ENCODE data around the gene ACKR3. TPM values are rescaled to one million over a fixed set of nuclear protein-coding genes. Genes with fewer than 3 reads are reported as not detected.

Gene ACKR3
- total RNA-seq, 4 donors from 2014 or later, result 7.1 to 55.0 (median 15.2) TPM

GRCh38 chr2:236575510-236575909 lies 5.9 kb downstream of the ACKR3 start:
- no peak for DNase-seq
- H3K4me3 ChIP-seq, result no peak overlapping the region
- no peak for ATAC-seq
- H3K9me3 ChIP-seq, result no peaks in the 10 kb centered on the region
- peak overlapping the region in 3 of 4 donors; percentile 51 to 76 (median 53) for H3K27ac ChIP-seq
- peaks cover 0 to 2% of the 10 kb centered on the region in 2 donors for H3K36me3 ChIP-seq
- intact Hi-C loops (cut with DNase I; ENCODE audit: low total_unique reads), result no loop called here
- H3K4me1 ChIP-seq, result peaks cover 23 to 46% of the 10 kb centered on the region in 2 donors
- in situ Hi-C loops (cut with MboI; ENCODE audit: low sequenced_read_pairs in 4 of 4), result no loop called here
- no peaks in the 10 kb centered on the region for H3K27me3 ChIP-seq
- no peak for TF ChIP-seq CTCF (IDR thresholded peaks at IDR 0.05 in 4 of 5, conservative IDR thresholded peaks at IDR 0.05 in 1 of 5)
- TF ChIP-seq POLR2A (IDR thresholded peaks at IDR 0.05), result no peak

GRCh38 chr2:236576087-236576486 lies 6.5 kb downstream of the ACKR3 start:
- no peak for DNase-seq
- Histone ChIP-seq H3K27ac (peak overlapping the region in 3 of 4 donors; percentile 51 to 76 (median 53)), H3K4me1 (peaks cover 17 to 46% of the 10 kb centered on the region in 2 donors), H3K36me3 (peaks cover 0 to 7% of the 10 kb centered on the region in 2 donors), H3K9me3 (no peaks in the 10 kb centered on the region), H3K27me3 (no peaks in the 10 kb centered on the region), H3K4me3 (no peak overlapping the region)
- intact Hi-C loops (cut with DNase I; ENCODE audit: low total_unique reads), result no loop called here
- in situ Hi-C loops (cut with MboI; ENCODE audit: low sequenced_read_pairs in 4 of 4), result no loop called here
- ATAC-seq, result no peak
- no peak for TF ChIP-seq POLR2A (IDR thresholded peaks at IDR 0.05)
- no peak for TF ChIP-seq CTCF (IDR thresholded peaks at IDR 0.05 in 4 of 5, conservative IDR thresholded peaks at IDR 0.05 in 1 of 5)

- intact Hi-C loops (cut with DNase I; ENCODE audit: low total_unique reads), result no loop called here
- H3K4me1 ChIP-seq, result peaks cover 11 to 41% of the 10 kb centered on the region in 2 donors
- H3K4me3 ChIP-seq, result peak overlapping the region in 1 of 4 donors; percentile 10
- no peak for ATAC-seq
- H3K27ac ChIP-seq, result peak overlapping the region; percentile 11 to 76 (median 58)
- H3K9me3 ChIP-seq, result no peaks in the 10 kb centered on the region
- in situ Hi-C loops (cut with MboI; ENCODE audit: low sequenced_read_pairs in 4 of 4), result no loop called here
- no peak for TF ChIP-seq CTCF (IDR thresholded peaks at IDR 0.05 in 4 of 5, conservative IDR thresholded peaks at IDR 0.05 in 1 of 5)
- no peak for TF ChIP-seq POLR2A (IDR thresholded peaks at IDR 0.05)
- no peak for DNase-seq
- H3K27me3 ChIP-seq, result no peaks in the 10 kb centered on the region
- peaks cover 2 to 13% of the 10 kb centered on the region in 2 donors for H3K36me3 ChIP-seq
Observed at GRCh38 chr2:236576953-236577352, 7.3 kb downstream of the ACKR3 start.

GRCh38 chr2:236577481-236578410 lies 8.1 kb downstream of the ACKR3 start:
- H3K27me3 ChIP-seq, result no peaks in the 10 kb centered on the region
- TF ChIP-seq CTCF (IDR thresholded peaks at IDR 0.05 in 4 of 5, conservative IDR thresholded peaks at IDR 0.05 in 1 of 5), result no peak
- TF ChIP-seq POLR2A (IDR thresholded peaks at IDR 0.05), result no peak
- intact Hi-C loops (cut with DNase I; ENCODE audit: low total_unique reads) (no loop called here), in situ Hi-C loops (cut with MboI; ENCODE audit: low sequenced_read_pairs in 4 of 4) (no loop called here)
- H3K4me1 ChIP-seq, result peaks cover 5 to 35% of the 10 kb centered on the region in 2 donors
- peak overlapping the region; percentile 47 to 76 (median 58) for H3K27ac ChIP-seq
- no peak overlapping the region for H3K4me3 ChIP-seq
- DNase-seq (peak in 1 of 2 donors; percentile 30), ATAC-seq (peak in 1 of 2 donors; percentile 20)
- peaks cover 2 to 13% of the 10 kb centered on the region in 2 donors for H3K36me3 ChIP-seq
- no peaks in the 10 kb centered on the region for H3K9me3 ChIP-seq

Data from gastrocnemius medialis (tissue), 4 donors.